Lung (tissue), 12 donors: Measurements from ENCODE around the gene PHACTR1. TPM values are rescaled to one million over a fixed set of nuclear protein-coding genes. Genes with fewer than 3 reads are reported as not detected.

Experiments
- ATAC-seq: fragments of 200-7000 bp; cut with Tn5 transposase; one replicate; pipeline ENCODE4 v1.9.1; 2020; ENCODE audit warnings: moderate number of reproducible peaks; ENCODE audit not compliant: insufficient read depth, low FRiP score
- DNase-seq, 3 donors: peaks; one replicate each; pipeline ENCODE4 v3.0.0-alpha.2; 2013 to 2017
- H3K27ac ChIP-seq, 2 donors: one replicate each; pipeline ENCODE4 v1.5.1; 2013; ENCODE audit warnings: mild to moderate bottlenecking in 2 of 2, moderate library complexity in 2 of 2, control low read depth in 1 of 2, inconsistent platforms in 1 of 2, low read depth in 1 of 2, low read length in 1 of 2
- H3K27me3 ChIP-seq, 3 donors: one replicate each; pipeline ENCODE4 v1.5.1; 2013; ENCODE audit warnings: low read length in 2 of 3; ENCODE audit not compliant: control insufficient read depth in 3 of 3, insufficient read depth in 3 of 3
- H3K36me3 ChIP-seq, 4 donors: one replicate each; pipeline ENCODE4 v1.5.1; 2013; ENCODE audit warnings: low read length in 4 of 4, mild to moderate bottlenecking in 1 of 4, moderate library complexity in 1 of 4; ENCODE audit not compliant: control insufficient read depth in 4 of 4, insufficient read depth in 4 of 4
- H3K4me1 ChIP-seq, 5 donors: one replicate each; pipeline ENCODE4 v1.5.1; 2013; ENCODE audit warnings: low read length in 5 of 5, mild to moderate bottlenecking in 2 of 5, moderate library complexity in 1 of 5; ENCODE audit not compliant: control insufficient read depth in 5 of 5, insufficient read depth in 5 of 5
- H3K4me3 ChIP-seq: one replicate; pipeline ENCODE4 v1.5.1; 2013; ENCODE audit warnings: mild to moderate bottlenecking, control low read depth, moderate library complexity
- H3K9ac ChIP-seq, 2 donors: one replicate each; pipeline ENCODE4 v1.5.1; 2013; ENCODE audit warnings: low read length in 2 of 2, control low read depth in 1 of 2; ENCODE audit not compliant: insufficient read depth in 1 of 2
- H3K9me3 ChIP-seq, 4 donors: one replicate each; pipeline ENCODE4 v1.5.1; 2013; ENCODE audit warnings: low read length in 3 of 4, mild to moderate bottlenecking in 1 of 4, moderate library complexity in 1 of 4; ENCODE audit not compliant: control insufficient read depth in 4 of 4, insufficient read depth in 3 of 4
- WGBS, 2 donors: extraction: QIAGEN DNeasy Blood & Tissue Kit; methylation state at CpG; one replicate each; pipeline ENCODE4 v1.1.7; 2013; 5-methylcytosine and 5-hydroxymethylcytosine counted together
- polyA plus RNA-seq, 2 donors: library from polyadenylated mRNA; stranded (reverse); fragments of 200-250 nt; gene quantifications; one replicate each; pipeline ENCODE4 v1.2.1, GENCODE V29; 2013
- total RNA-seq, 2 donors: library from RNA; depleted of rRNA in 1 of 2; stranded (reverse); fragments of >200 nt in 1 of 2; gene quantifications; one replicate each; pipeline ENCODE4 v1.2.1, GENCODE V29; 2014 to 2021
- TF ChIP-seq, protein P1 (sequence below): IDR thresholded peaks from 2 replicates; pipeline ENCODE4 v1.5.1; 2012; ENCODE audit warnings: mild to moderate bottlenecking; ENCODE audit errors: control extremely low read depth, extremely low read depth
- donor health status: control.
- donor health status: control.
- donor health status: Bipolar disorder and iron deficiency.
- donor health status: healthy.
- donor health status: DM: yes; HTN: yes; CAD: no.

The PHACTR1 gene
- total and polyA plus RNA-seq, 4 donors: 16.3 to 58.8 (median 41.9) TPM

- TF ChIP-seq, protein P1, sequence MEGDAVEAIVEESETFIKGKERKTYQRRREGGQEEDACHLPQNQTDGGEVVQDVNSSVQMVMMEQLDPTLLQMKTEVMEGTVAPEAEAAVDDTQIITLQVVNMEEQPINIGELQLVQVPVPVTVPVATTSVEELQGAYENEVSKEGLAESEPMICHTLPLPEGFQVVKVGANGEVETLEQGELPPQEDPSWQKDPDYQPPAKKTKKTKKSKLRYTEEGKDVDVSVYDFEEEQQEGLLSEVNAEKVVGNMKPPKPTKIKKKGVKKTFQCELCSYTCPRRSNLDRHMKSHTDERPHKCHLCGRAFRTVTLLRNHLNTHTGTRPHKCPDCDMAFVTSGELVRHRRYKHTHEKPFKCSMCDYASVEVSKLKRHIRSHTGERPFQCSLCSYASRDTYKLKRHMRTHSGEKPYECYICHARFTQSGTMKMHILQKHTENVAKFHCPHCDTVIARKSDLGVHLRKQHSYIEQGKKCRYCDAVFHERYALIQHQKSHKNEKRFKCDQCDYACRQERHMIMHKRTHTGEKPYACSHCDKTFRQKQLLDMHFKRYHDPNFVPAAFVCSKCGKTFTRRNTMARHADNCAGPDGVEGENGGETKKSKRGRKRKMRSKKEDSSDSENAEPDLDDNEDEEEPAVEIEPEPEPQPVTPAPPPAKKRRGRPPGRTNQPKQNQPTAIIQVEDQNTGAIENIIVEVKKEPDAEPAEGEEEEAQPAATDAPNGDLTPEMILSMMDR: no peak
- Histone ChIP-seq H3K27ac (no peak overlapping the region), H3K9me3 (no peaks in the 10 kb centered on the region), H3K4me1 (peaks cover 0 to 6% (median 0%) of the 10 kb centered on the region in 5 donors), H3K4me3 (no peak overlapping the region), H3K27me3 (no peaks in the 10 kb centered on the region), H3K36me3 (peaks cover 0 to 29% (median 5%) of the 10 kb centered on the region in 4 donors), H3K9ac (no peak overlapping the region)
- no peak for ATAC-seq
- no peak for DNase-seq
- 82 to 92% methylated on average over 2 of the region's 2 CpGs for WGBS, 2 donors
These were observed 518.8 kb downstream of the PHACTR1 start for GRCh38 chr6:13235339-13235738.

GRCh38 chr6:13237318-13237717 is 520.8 kb downstream of the PHACTR1 start:
- no peak overlapping the region for H3K9ac ChIP-seq
- peaks cover 0 to 19% (median 7%) of the 10 kb centered on the region in 4 donors for H3K36me3 ChIP-seq
- 93 to 94% methylated on average over 3 of the region's 3 CpGs for WGBS, 2 donors
- ATAC-seq: no peak
- H3K4me1 ChIP-seq: peaks cover 0 to 5% (median 0%) of the 10 kb centered on the region in 5 donors
- H3K27me3 ChIP-seq: no peaks in the 10 kb centered on the region
- TF ChIP-seq, protein P1: no peak
- no peak overlapping the region for H3K27ac ChIP-seq
- no peak overlapping the region for H3K4me3 ChIP-seq
- no peaks in the 10 kb centered on the region for H3K9me3 ChIP-seq
- DNase-seq: no peak

DNA sequence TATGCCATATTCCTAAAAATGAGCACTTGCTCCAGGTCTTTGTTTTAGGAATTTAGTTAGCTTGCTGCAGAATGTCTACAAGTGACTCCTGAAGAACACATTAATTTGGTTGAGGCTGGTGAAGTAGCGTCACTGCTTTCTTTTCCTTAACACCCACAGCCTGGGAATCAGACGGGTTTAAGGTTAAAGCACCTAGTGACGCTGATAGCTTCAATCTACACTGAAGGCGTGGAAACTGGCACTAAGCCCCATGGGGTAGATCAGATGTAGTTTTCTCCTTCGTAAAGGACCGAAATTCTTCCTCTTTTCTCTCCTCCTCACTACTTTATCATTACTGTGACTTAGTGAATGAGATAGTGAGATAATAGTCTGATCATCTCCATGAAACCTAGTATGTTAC is 521.5 kb downstream of the PHACTR1 start:
- H3K36me3 ChIP-seq: peaks cover 0 to 13% (median 4%) of the 10 kb centered on the region in 4 donors
- DNase-seq (no peak), ATAC-seq (no peak)
- WGBS, 2 donors: 91 to 94% methylated on average over 6 of the region's 6 CpGs
- no peak overlapping the region for H3K9ac ChIP-seq
- H3K4me1 ChIP-seq: peaks cover 0 to 5% (median 0%) of the 10 kb centered on the region in 5 donors
- H3K27ac ChIP-seq: peak overlapping the region in 1 of 2 donors; percentile 13
- TF ChIP-seq, protein P1: no peak
- H3K27me3 ChIP-seq: no peaks in the 10 kb centered on the region
- H3K4me3 ChIP-seq: no peak overlapping the region
- H3K9me3 ChIP-seq: no peaks in the 10 kb centered on the region
